ENCODE results near the gene C1orf174.

DNA sequence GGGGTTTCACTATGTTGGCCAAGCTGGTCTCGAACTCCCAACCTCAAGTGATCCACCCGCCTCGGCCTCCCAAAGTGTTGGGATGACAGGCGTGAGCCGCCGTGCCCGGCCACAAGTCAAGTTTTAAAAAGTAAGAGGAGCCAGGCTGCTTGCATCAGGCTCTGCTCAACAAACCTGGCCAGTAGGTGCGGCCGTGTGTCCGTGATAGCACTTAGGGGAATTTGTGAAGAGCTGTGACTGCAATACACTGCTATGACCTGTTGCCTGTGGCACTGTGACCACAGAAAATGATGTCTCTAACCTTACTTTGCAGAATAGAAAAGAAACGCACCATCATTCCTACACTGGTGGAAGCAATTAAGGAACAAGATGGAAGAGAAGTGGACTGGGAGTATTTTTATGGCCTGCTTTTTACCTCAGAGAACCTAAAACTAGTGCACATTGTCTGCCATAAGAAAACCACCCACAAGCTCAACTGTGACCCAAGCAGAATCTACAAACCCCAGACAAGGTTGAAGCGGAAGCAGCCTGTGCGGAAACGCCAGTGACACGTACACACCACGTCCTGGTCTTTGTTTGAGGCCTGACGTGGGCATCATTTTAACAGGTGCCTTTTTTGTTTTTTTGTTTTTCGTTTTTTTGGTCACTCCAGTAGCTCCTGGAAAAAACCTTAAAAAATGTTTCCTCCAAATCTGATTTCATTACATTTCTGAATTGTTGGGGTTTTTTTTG is 16.7 kb downstream of the C1orf174 start:
- TF ChIP-seq, protein P1, sequence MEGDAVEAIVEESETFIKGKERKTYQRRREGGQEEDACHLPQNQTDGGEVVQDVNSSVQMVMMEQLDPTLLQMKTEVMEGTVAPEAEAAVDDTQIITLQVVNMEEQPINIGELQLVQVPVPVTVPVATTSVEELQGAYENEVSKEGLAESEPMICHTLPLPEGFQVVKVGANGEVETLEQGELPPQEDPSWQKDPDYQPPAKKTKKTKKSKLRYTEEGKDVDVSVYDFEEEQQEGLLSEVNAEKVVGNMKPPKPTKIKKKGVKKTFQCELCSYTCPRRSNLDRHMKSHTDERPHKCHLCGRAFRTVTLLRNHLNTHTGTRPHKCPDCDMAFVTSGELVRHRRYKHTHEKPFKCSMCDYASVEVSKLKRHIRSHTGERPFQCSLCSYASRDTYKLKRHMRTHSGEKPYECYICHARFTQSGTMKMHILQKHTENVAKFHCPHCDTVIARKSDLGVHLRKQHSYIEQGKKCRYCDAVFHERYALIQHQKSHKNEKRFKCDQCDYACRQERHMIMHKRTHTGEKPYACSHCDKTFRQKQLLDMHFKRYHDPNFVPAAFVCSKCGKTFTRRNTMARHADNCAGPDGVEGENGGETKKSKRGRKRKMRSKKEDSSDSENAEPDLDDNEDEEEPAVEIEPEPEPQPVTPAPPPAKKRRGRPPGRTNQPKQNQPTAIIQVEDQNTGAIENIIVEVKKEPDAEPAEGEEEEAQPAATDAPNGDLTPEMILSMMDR (IDR thresholded peaks at IDR 0.05; ENCODE audit: insufficient read depth, low read length) = no peak
- TF ChIP-seq POLR2AphosphoS5 (IDR thresholded peaks at IDR 0.05; ENCODE audit: low read depth) (no peak), GABPA (IDR thresholded peaks at IDR 0.05; ENCODE audit: low read depth) (no peak), SPI1 (IDR thresholded peaks at IDR 0.05; ENCODE audit: borderline replicate concordance, low read depth) (no peak)
- TF ChIP-seq, protein P2, sequence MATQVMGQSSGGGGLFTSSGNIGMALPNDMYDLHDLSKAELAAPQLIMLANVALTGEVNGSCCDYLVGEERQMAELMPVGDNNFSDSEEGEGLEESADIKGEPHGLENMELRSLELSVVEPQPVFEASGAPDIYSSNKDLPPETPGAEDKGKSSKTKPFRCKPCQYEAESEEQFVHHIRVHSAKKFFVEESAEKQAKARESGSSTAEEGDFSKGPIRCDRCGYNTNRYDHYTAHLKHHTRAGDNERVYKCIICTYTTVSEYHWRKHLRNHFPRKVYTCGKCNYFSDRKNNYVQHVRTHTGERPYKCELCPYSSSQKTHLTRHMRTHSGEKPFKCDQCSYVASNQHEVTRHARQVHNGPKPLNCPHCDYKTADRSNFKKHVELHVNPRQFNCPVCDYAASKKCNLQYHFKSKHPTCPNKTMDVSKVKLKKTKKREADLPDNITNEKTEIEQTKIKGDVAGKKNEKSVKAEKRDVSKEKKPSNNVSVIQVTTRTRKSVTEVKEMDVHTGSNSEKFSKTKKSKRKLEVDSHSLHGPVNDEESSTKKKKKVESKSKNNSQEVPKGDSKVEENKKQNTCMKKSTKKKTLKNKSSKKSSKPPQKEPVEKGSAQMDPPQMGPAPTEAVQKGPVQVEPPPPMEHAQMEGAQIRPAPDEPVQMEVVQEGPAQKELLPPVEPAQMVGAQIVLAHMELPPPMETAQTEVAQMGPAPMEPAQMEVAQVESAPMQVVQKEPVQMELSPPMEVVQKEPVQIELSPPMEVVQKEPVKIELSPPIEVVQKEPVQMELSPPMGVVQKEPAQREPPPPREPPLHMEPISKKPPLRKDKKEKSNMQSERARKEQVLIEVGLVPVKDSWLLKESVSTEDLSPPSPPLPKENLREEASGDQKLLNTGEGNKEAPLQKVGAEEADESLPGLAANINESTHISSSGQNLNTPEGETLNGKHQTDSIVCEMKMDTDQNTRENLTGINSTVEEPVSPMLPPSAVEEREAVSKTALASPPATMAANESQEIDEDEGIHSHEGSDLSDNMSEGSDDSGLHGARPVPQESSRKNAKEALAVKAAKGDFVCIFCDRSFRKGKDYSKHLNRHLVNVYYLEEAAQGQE (IDR thresholded peaks at IDR 0.05; ENCODE audit: insufficient replicate concordance, low read depth) = no peak
